IMR-90 (cell line): ENCODE measurements around the gene DLX6. TPM values are rescaled to one million over a fixed set of nuclear protein-coding genes. Genes with fewer than 3 reads are reported as not detected.

Source experiments
- ATAC-seq: fragments of 200-7000 bp; cut with Tn5 transposase; 2 replicates; pipeline ENCODE4 v1.9.1; 2020; ENCODE audit warnings: low read depth, mild to moderate bottlenecking, moderate library complexity
- BruUV-seq: library from RNA; stranded (reverse); fragments of 400-500 nt; replicated peaks from 2 replicates; lab custom pipeline; 2021; lab: Mats Ljungman, UMichigan
- CTCF ChIA-PET: fragments of 300-600 bp; formaldehyde crosslinking; extraction: SDS; loops from one replicate; lab custom pipeline; 2021; ENCODE audit warnings: antibody characterized with exemption; lab: Yijun Ruan, JAX
- POLR2A ChIA-PET: fragments of 300-600 bp; sonication (Branson Sonifier 250); formaldehyde crosslinking; loops from one replicate; lab custom pipeline; 2022; ENCODE audit warnings: antibody characterized with exemption; ENCODE audit not compliant: unreplicated experiment; lab: Charles Lee
- DNase-seq: peaks from one replicate; pipeline ENCODE4 v3.0.0; 2013
- H2AFZ ChIP-seq: replicated peaks from 2 replicates; pipeline ENCODE3; 2013; ENCODE audit warnings: low read length, mild to moderate bottlenecking; ENCODE audit not compliant: poor library complexity
- H2AK5ac ChIP-seq: 2 replicates; pipeline ENCODE4 v1.6.1; 2013; ENCODE audit warnings: low read depth, low read length, inconsistent platforms
- H2AK9ac ChIP-seq: replicated peaks from 2 replicates; pipeline ENCODE3; 2013; ENCODE audit warnings: mild to moderate bottlenecking, low read depth, low read length, moderate library complexity; ENCODE audit not compliant: poor library complexity
- H2BK120ac ChIP-seq: 2 replicates; pipeline ENCODE4 v1.6.1; 2013; ENCODE audit warnings: low read depth, low read length, inconsistent platforms
- H2BK15ac ChIP-seq: 3 replicates; pipeline ENCODE4 v1.6.1; 2013; ENCODE audit warnings: low read depth, low read length, inconsistent platforms
- H2BK20ac ChIP-seq: 2 replicates; pipeline ENCODE4 v1.6.1; 2013; ENCODE audit warnings: low read depth, mild to moderate bottlenecking, inconsistent platforms, low read length, moderate library complexity
- H2BK5ac ChIP-seq: 2 replicates; pipeline ENCODE4 v1.6.1; 2013; ENCODE audit warnings: mild to moderate bottlenecking, low read depth, low read length, inconsistent platforms; ENCODE audit not compliant: poor library complexity, severe bottlenecking
- H3K14ac ChIP-seq: replicated peaks from 2 replicates; pipeline ENCODE4 v1.6.1; 2013; ENCODE audit warnings: low read depth, low read length, inconsistent platforms
- H3K18ac ChIP-seq: 2 replicates; pipeline ENCODE4 v1.6.1; 2013; ENCODE audit warnings: low read depth, low read length, control low read depth
- H3K23ac ChIP-seq: 2 replicates; pipeline ENCODE4 v1.6.1; 2013; ENCODE audit warnings: low read depth, low read length, inconsistent platforms
- H3K27ac ChIP-seq: 2 replicates; pipeline ENCODE4 v1.5.1; 2013; ENCODE audit warnings: mild to moderate bottlenecking, control low read depth, low read length; ENCODE audit not compliant: insufficient read depth
- H3K27me3 ChIP-seq: 2 replicates; pipeline ENCODE4 v1.6.1; 2013; ENCODE audit warnings: low read length; ENCODE audit not compliant: control insufficient read depth, insufficient read depth
- H3K36me3 ChIP-seq: 2 replicates; pipeline ENCODE4 v1.6.1; 2013; ENCODE audit warnings: low read length, mixed read lengths; ENCODE audit not compliant: control insufficient read depth, insufficient read depth
- H3K4ac ChIP-seq: 2 replicates; pipeline ENCODE4 v1.6.1; 2013; ENCODE audit warnings: low read depth, low read length, inconsistent platforms
- H3K4me1 ChIP-seq: 2 replicates; pipeline ENCODE4 v1.6.1; 2013; ENCODE audit warnings: low read length, mixed read lengths; ENCODE audit not compliant: control insufficient read depth, insufficient read depth
- H3K4me2 ChIP-seq: 2 replicates; pipeline ENCODE4 v1.6.1; 2013; ENCODE audit warnings: low read depth, mild to moderate bottlenecking, control low read depth, low read length, moderate library complexity
- H3K4me3 ChIP-seq: 2 replicates; pipeline ENCODE4 v1.5.1; 2013; ENCODE audit warnings: low read depth, mild to moderate bottlenecking, control low read depth, low read length, moderate library complexity; ENCODE audit not compliant: insufficient read depth
- H3K56ac ChIP-seq: 2 replicates; pipeline ENCODE4 v1.6.1; 2013; ENCODE audit warnings: low read length, inconsistent platforms; ENCODE audit not compliant: insufficient read depth; ENCODE audit errors: extremely low read depth
- H3K79me1 ChIP-seq, 2 experiments: 2 replicates each; pipeline ENCODE4 v1.6.1; 2013; ENCODE audit warnings: low read length in 2 of 2, inconsistent platforms in 1 of 2, low read depth in 1 of 2
- H3K9ac ChIP-seq: 2 replicates; pipeline ENCODE4 v1.6.1; 2013; ENCODE audit warnings: low read depth, low read length, control low read depth
- H3K9me1 ChIP-seq: 2 replicates; pipeline ENCODE4 v1.6.1; 2013; ENCODE audit warnings: low read length, inconsistent platforms; ENCODE audit not compliant: insufficient read depth
- H3K9me3 ChIP-seq: 2 replicates; pipeline ENCODE4 v1.6.1; 2013; ENCODE audit warnings: low read length; ENCODE audit not compliant: control insufficient read depth, insufficient read depth
- H4K20me1 ChIP-seq: 2 replicates; pipeline ENCODE4 v1.6.1; 2013; ENCODE audit warnings: low read length, inconsistent platforms; ENCODE audit not compliant: insufficient read depth
- H4K5ac ChIP-seq: 2 replicates; pipeline ENCODE4 v1.6.1; 2013; ENCODE audit warnings: mild to moderate bottlenecking, low read depth, low read length, control low read depth
- H4K8ac ChIP-seq, 2 experiments: 2 replicates each; pipeline ENCODE4 v1.6.1; 2013; ENCODE audit warnings: low read depth in 2 of 2, low read length in 2 of 2, control low read depth in 1 of 2, inconsistent platforms in 1 of 2
- H4K91ac ChIP-seq: 2 replicates; pipeline ENCODE4 v1.6.1; 2013; ENCODE audit warnings: low read depth, low read length, inconsistent platforms; ENCODE audit not compliant: insufficient read depth
- BHLHE40 ChIP-seq: fragments of 150-350 bp; IDR thresholded peaks from 2 replicates; pipeline ENCODE4 v1.6.1; 2016; ENCODE audit warnings: mild to moderate bottlenecking, low read depth, low read length
- CEBPB ChIP-seq: IDR thresholded peaks from 2 replicates; pipeline ENCODE4 v1.6.1; 2012; ENCODE audit warnings: low read depth, low read length, improper control_type of control experiment
- CHD1 ChIP-seq: IDR thresholded peaks from 2 replicates; pipeline ENCODE4 v1.6.1; 2012; ENCODE audit warnings: low read depth, low read length, improper control_type of control experiment
- FOS ChIP-seq: fragments of 150-350 bp; IDR thresholded peaks from 2 replicates; pipeline ENCODE4 v1.6.1; 2016; ENCODE audit warnings: low read depth, low read length
- MAFK ChIP-seq: IDR thresholded peaks from 2 replicates; pipeline ENCODE4 v1.6.1; 2012; ENCODE audit warnings: low read depth, low read length, improper control_type of control experiment
- MAZ ChIP-seq: IDR thresholded peaks from 2 replicates; pipeline ENCODE4 v1.6.1; 2012; ENCODE audit warnings: low read depth, mild to moderate bottlenecking, low read length, improper control_type of control experiment, moderate library complexity, borderline replicate concordance
- MXI1 ChIP-seq: IDR thresholded peaks from 2 replicates; pipeline ENCODE4 v1.6.1; 2012; ENCODE audit warnings: low read depth, mild to moderate bottlenecking, low read length, moderate library complexity, borderline replicate concordance
- NFE2L2 ChIP-seq: fragments of 150-350 bp; IDR thresholded peaks from 2 replicates; pipeline ENCODE4 v1.6.1; 2016; ENCODE audit warnings: low read depth, mild to moderate bottlenecking, low read length
- POLR2A ChIP-seq: IDR thresholded peaks from 2 replicates; pipeline ENCODE4 v1.6.1; 2012; ENCODE audit warnings: mild to moderate bottlenecking, low read depth, low read length
- RAD21 ChIP-seq: IDR thresholded peaks from 2 replicates; pipeline ENCODE4 v1.6.1; 2012; ENCODE audit warnings: low read length, improper control_type of control experiment
- RCOR1 ChIP-seq: IDR thresholded peaks from 2 replicates; pipeline ENCODE4 v1.6.1; 2012; ENCODE audit warnings: mild to moderate bottlenecking, low read length, improper control_type of control experiment; ENCODE audit not compliant: insufficient replicate concordance
- RFX5 ChIP-seq: IDR thresholded peaks from 2 replicates; pipeline ENCODE4 v1.8.0; 2012; ENCODE audit warnings: low read depth, mild to moderate bottlenecking, low read length, moderate library complexity
- SMC3 ChIP-seq: fragments of 150-350 bp; IDR thresholded peaks from 2 replicates; pipeline ENCODE4 v1.6.1; 2016; ENCODE audit warnings: low read depth, mild to moderate bottlenecking, antibody characterized with exemption, low read length, moderate library complexity
- WGBS, 2 experiments: methylation state at CpG; one replicate each; pipeline versions ENCODE4 v1.1.5 to v1.1.7; 2013; ENCODE audit warnings: missing lambda C conversion rate in 2 of 2; ENCODE audit not compliant: insufficient read length in 1 of 2; ENCODE audit errors: extremely low coverage in 2 of 2; 5-methylcytosine and 5-hydroxymethylcytosine counted together
- dilution Hi-C: fragments of 300-500 bp; cut with HindIII; formaldehyde crosslinking; loops from one replicate; pipeline ENCODE4 v1.14.3; 2018; ENCODE audit warnings: low sequenced_read_pairs; ENCODE audit not compliant: unreplicated experiment
- in situ Hi-C: fragments of 300-500 bp; cut with MboI; formaldehyde crosslinking; loops from 3 replicates; pipeline ENCODE4 v1.14.3; 2019; ENCODE audit warnings: low sequenced_read_pairs, inconsistent platforms, mixed read lengths
- intact Hi-C: fragments of 100-400 bp; cut with micrococcal nuclease; formaldehyde crosslinking; loops from 2 replicates; pipeline ENCODE4 v1.10.0; 2022
- polyA plus RNA-seq, 3 experiments: library from polyadenylated mRNA; depleted of rRNA; stranded (reverse); fragments of >200 nt; gene quantifications; 2 replicates each; pipeline ENCODE4 v1.2.3, GENCODE V29; 2012; ENCODE audit warnings: low replicate concordance in 1 of 3
- total RNA-seq: library from RNA; depleted of rRNA; stranded (reverse); fragments of >200 nt; gene quantifications from 2 replicates; pipeline ENCODE4 v1.2.3, GENCODE V29; 2012
- TF ChIP-seq, protein P1 (sequence below): fragments of 150-350 bp; IDR thresholded peaks from 2 replicates; pipeline ENCODE4 v1.6.1; 2017; ENCODE audit warnings: mild to moderate bottlenecking, antibody characterized with exemption, low read length, low read depth
- TF ChIP-seq, protein P2 (sequence below): conservative IDR thresholded peaks from 2 replicates; pipeline ENCODE4 v1.5.1; 2012; ENCODE audit warnings: mild to moderate bottlenecking, low read depth, low read length, improper control_type of control experiment
- TF ChIP-seq, protein P3 (sequence below): fragments of 150-350 bp; IDR thresholded peaks from 2 replicates; pipeline ENCODE4 v1.6.1; 2016; ENCODE audit warnings: low read depth, mild to moderate bottlenecking, low read length, moderate library complexity, borderline replicate concordance

DLX6 gene
- total and polyA plus RNA-seq, 2 of the 4 experiments (the other 2 are of a cell fraction) = not detected

DNA sequence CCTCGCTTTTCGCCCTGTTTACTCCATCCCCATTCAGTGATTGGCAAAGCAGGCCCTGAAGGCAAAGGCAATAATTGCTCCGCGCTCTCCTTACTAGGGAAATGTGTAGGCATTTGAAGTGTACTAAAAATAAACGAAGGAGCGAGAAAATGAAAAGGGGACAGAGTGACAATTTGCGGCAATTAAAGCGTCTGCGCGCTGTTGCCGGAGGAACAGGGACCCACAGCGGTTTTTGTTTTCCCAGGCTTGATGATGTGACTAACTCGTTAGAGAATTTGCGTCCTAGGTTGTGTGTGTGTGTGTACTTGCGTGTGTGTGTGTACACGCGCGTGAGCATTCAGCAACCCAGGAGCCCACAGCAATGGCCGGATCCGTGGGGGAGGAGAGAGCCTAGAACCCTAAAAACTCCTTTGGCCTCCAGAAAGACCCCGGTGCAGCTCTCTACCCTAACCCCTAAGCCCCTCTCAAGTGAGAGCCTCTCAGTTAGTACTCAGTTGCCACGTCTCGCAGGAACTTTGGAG lies 7.8 kb upstream of the DLX6 start:
- Histone ChIP-seq H2AK5ac (no peak overlapping the region), H3K4me1 (no peaks in the 10 kb centered on the region), H3K4me2 (no peak overlapping the region), H4K8ac (no peak overlapping the region), H4K91ac (no peak overlapping the region), H2BK120ac (no peak overlapping the region), H3K79me1 (no peaks in the 10 kb centered on the region), H3K9me3 (peaks cover 8% of the 10 kb centered on the region), H3K27me3 (peaks cover 71% of the 10 kb centered on the region), H3K9ac (no peak overlapping the region), H2BK20ac (no peak overlapping the region), H3K4ac (no peak overlapping the region), H3K27ac (no peak overlapping the region), H2BK15ac (no peak overlapping the region), H3K56ac (no peak overlapping the region), H4K20me1 (no peaks in the 10 kb centered on the region), H4K5ac (no peak overlapping the region), H3K14ac (no peak overlapping the region), H2AFZ (no peak overlapping the region), H2BK5ac (no peak overlapping the region), H3K4me3 (no peak overlapping the region), H3K18ac (no peak overlapping the region), H3K9me1 (no peaks in the 10 kb centered on the region), H3K36me3 (no peaks in the 10 kb centered on the region), H3K23ac (no peak overlapping the region), H2AK9ac (no peak overlapping the region)
- DNase-seq (no peak), ATAC-seq (no peak)
- dilution Hi-C loops (no loop called here), in situ Hi-C loops (no loop called here), intact Hi-C loops (no loop called here)
- ChIA-PET POLR2A (no interaction called here), CTCF (no interaction called here)
- no TSS peak for BruUV-seq
- WGBS, 2 experiments = 2% methylated on average over 8 of the region's 23 CpGs; no CpG with 5 or more reads in 1 of the 2 experiments
- TF ChIP-seq, protein P1, sequence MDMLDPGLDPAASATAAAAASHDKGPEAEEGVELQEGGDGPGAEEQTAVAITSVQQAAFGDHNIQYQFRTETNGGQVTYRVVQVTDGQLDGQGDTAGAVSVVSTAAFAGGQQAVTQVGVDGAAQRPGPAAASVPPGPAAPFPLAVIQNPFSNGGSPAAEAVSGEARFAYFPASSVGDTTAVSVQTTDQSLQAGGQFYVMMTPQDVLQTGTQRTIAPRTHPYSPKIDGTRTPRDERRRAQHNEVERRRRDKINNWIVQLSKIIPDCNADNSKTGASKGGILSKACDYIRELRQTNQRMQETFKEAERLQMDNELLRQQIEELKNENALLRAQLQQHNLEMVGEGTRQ = no peak
- TF ChIP-seq RCOR1 = no peak
- no peak for TF ChIP-seq SMC3
- no peak for TF ChIP-seq RFX5
- TF ChIP-seq MAZ = no peak
- no peak for TF ChIP-seq MAFK
- no peak for TF ChIP-seq POLR2A
- TF ChIP-seq NFE2L2 = no peak
- TF ChIP-seq BHLHE40 = no peak
- TF ChIP-seq MXI1 = no peak
- TF ChIP-seq, protein P2, sequence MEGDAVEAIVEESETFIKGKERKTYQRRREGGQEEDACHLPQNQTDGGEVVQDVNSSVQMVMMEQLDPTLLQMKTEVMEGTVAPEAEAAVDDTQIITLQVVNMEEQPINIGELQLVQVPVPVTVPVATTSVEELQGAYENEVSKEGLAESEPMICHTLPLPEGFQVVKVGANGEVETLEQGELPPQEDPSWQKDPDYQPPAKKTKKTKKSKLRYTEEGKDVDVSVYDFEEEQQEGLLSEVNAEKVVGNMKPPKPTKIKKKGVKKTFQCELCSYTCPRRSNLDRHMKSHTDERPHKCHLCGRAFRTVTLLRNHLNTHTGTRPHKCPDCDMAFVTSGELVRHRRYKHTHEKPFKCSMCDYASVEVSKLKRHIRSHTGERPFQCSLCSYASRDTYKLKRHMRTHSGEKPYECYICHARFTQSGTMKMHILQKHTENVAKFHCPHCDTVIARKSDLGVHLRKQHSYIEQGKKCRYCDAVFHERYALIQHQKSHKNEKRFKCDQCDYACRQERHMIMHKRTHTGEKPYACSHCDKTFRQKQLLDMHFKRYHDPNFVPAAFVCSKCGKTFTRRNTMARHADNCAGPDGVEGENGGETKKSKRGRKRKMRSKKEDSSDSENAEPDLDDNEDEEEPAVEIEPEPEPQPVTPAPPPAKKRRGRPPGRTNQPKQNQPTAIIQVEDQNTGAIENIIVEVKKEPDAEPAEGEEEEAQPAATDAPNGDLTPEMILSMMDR = no peak
- no peak for TF ChIP-seq FOS
- TF ChIP-seq RAD21 = no peak
- TF ChIP-seq, protein P3, sequence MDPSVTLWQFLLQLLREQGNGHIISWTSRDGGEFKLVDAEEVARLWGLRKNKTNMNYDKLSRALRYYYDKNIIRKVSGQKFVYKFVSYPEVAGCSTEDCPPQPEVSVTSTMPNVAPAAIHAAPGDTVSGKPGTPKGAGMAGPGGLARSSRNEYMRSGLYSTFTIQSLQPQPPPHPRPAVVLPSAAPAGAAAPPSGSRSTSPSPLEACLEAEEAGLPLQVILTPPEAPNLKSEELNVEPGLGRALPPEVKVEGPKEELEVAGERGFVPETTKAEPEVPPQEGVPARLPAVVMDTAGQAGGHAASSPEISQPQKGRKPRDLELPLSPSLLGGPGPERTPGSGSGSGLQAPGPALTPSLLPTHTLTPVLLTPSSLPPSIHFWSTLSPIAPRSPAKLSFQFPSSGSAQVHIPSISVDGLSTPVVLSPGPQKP = no peak
- no peak for TF ChIP-seq CHD1
- TF ChIP-seq CEBPB = no peak
